PC-3 (cell line): Measurements from ENCODE around the gene CALHM2. TPM values are rescaled to one million over a fixed set of nuclear protein-coding genes. Genes with fewer than 3 reads are reported as not detected.

ENCODE experiments used
- ATAC-seq: fragments of 200-7000 bp; cut with Tn5 transposase; 2 replicates; pipeline ENCODE4 v1.9.1; 2020; ENCODE audit warnings: mild to moderate bottlenecking, moderate library complexity
- BruUV-seq: library from RNA; stranded (reverse); fragments of 400-500 nt; replicated peaks from 2 replicates; lab custom pipeline; 2021; lab: Mats Ljungman, UMichigan
- CTCF ChIA-PET: fragments of 300-600 bp; sonication (Branson Sonifier 250); formaldehyde crosslinking; loops from one replicate; lab custom pipeline; 2022; ENCODE audit warnings: antibody characterized with exemption; lab: Charles Lee
- POLR2A ChIA-PET: fragments of 300-600 bp; sonication (Branson Sonifier 250); formaldehyde crosslinking; loops from one replicate; lab custom pipeline; 2022; ENCODE audit warnings: antibody characterized with exemption; ENCODE audit not compliant: unreplicated experiment; lab: Charles Lee
- DNase-seq: peaks from one replicate; pipeline ENCODE4 v3.0.0-alpha.2; 2015
- H2AFZ ChIP-seq: fragments of 300-600 bp; sonication (generic); 2 replicates; pipeline ENCODE4 v1.6.0; 2016; ENCODE audit warnings: antibody characterized with exemption, low read length
- H3F3A ChIP-seq: fragments of 300-600 bp; sonication (generic); one replicate; pipeline ENCODE4 v1.6.0; 2017; ENCODE audit warnings: antibody characterized with exemption, low read length, control low read depth, mild to moderate bottlenecking; ENCODE audit not compliant: unreplicated experiment
- H3K27ac ChIP-seq: fragments of 300-600 bp; sonication (generic); 2 replicates; pipeline ENCODE4 v1.5.1; 2016; ENCODE audit warnings: mild to moderate bottlenecking, low read length
- H3K27me3 ChIP-seq: fragments of 300-600 bp; sonication (generic); 2 replicates; pipeline ENCODE4 v1.6.1; 2016; ENCODE audit warnings: low read length, mixed read lengths
- H3K36me3 ChIP-seq: fragments of 300-600 bp; sonication (generic); 2 replicates; pipeline ENCODE4 v1.6.1; 2016; ENCODE audit warnings: low read depth, mixed run types, low read length, mixed read lengths
- H3K4me1 ChIP-seq: fragments of 300-600 bp; sonication (generic); 2 replicates; pipeline ENCODE4 v1.5.1; 2016; ENCODE audit warnings: low read length; ENCODE audit not compliant: insufficient read depth
- H3K4me2 ChIP-seq: fragments of 300-600 bp; sonication (generic); 2 replicates; pipeline ENCODE4 v1.6.0; 2016; ENCODE audit warnings: low read length
- H3K4me3 ChIP-seq: fragments of 300-600 bp; sonication (generic); 2 replicates; pipeline ENCODE4 v1.5.1; 2016; ENCODE audit warnings: mild to moderate bottlenecking, low read length, mixed read lengths
- H3K79me2 ChIP-seq: fragments of 300-600 bp; sonication (generic); 2 replicates; pipeline ENCODE4 v1.6.1; 2017; ENCODE audit warnings: low read length, mixed read lengths
- H3K9ac ChIP-seq: fragments of 300-600 bp; sonication (generic); 2 replicates; pipeline ENCODE4 v1.6.0; 2016; ENCODE audit warnings: mild to moderate bottlenecking, low read length
- H3K9me2 ChIP-seq: fragments of 300-600 bp; sonication (generic); replicated peaks from 2 replicates; pipeline ENCODE4 v1.6.1; 2016; ENCODE audit warnings: mixed run types, low read length, mixed read lengths
- H3K9me3 ChIP-seq: fragments of 300-600 bp; sonication (generic); 2 replicates; pipeline ENCODE4 v1.6.1; 2016; ENCODE audit warnings: low read length, mixed read lengths
- H4K20me1 ChIP-seq: fragments of 300-600 bp; sonication (generic); 2 replicates; pipeline ENCODE4 v1.6.1; 2016; ENCODE audit warnings: low read length, mixed read lengths
- EZH2 ChIP-seq: fragments of 300-600 bp; sonication (generic); IDR thresholded peaks from one replicate; pipeline ENCODE4 v1.6.1; 2017; ENCODE audit warnings: antibody characterized with exemption, mild to moderate bottlenecking, low read length; ENCODE audit not compliant: unreplicated experiment
- EZH2phosphoT487 ChIP-seq: fragments of 300-600 bp; sonication (generic); IDR thresholded peaks from 2 replicates; pipeline ENCODE4 v1.6.1; 2018; ENCODE audit warnings: mild to moderate bottlenecking, antibody characterized with exemption, low read length, borderline replicate concordance
- intact Hi-C: fragments of 100-400 bp; cut with micrococcal nuclease; formaldehyde crosslinking; loops from 2 replicates; pipeline ENCODE4 v1.9.0; 2023
- total RNA-seq: library from RNA; depleted of rRNA; stranded (reverse); fragments of >200 nt; gene quantifications from 2 replicates; pipeline ENCODE4 v1.2.3, GENCODE V29; 2014
- TF ChIP-seq, protein P1 (sequence below): fragments of 300-600 bp; sonication (generic); conservative IDR thresholded peaks from 2 replicates; pipeline ENCODE4 v1.5.1; 2017; ENCODE audit warnings: antibody characterized with exemption, low read depth, mild to moderate bottlenecking, low read length

Gene CALHM2
- total RNA-seq, 1 experiment from 2014 or later = 1.3 TPM

DNA sequence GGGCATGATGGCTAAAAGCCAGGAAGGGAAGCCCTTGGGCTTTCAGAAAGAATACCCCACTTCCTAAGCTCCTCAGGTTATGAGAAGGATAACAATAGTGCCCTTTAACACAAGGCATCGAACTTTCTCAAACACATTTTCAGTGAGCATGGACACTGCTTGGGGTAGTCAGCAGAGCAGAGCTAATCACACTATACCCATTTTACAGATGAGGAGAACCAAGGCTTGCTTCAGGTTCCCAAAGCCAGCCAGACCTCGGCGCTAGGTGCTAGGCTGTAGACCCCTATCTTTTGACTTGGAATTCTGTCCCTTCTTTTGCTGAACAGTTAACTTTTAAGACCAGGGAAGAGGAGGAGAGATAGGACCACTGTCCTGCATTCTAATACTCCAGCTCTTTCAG is 43.2 kb upstream of the CALHM2 start:
- Histone ChIP-seq H3K9me2 (no peaks in the 10 kb centered on the region), H3K36me3 (no peaks in the 10 kb centered on the region), H4K20me1 (no peaks in the 10 kb centered on the region), H3K27me3 (peaks cover 23% of the 10 kb centered on the region), H3F3A (no peaks in the 10 kb centered on the region), H3K4me2 (no peak overlapping the region), H3K79me2 (no peaks in the 10 kb centered on the region), H3K4me1 (peaks cover 9% of the 10 kb centered on the region), H3K9me3 (no peaks in the 10 kb centered on the region), H3K27ac (no peak overlapping the region), H3K4me3 (no peak overlapping the region), H3K9ac (no peak overlapping the region), H2AFZ (no peak overlapping the region)
- TF ChIP-seq, protein P1, sequence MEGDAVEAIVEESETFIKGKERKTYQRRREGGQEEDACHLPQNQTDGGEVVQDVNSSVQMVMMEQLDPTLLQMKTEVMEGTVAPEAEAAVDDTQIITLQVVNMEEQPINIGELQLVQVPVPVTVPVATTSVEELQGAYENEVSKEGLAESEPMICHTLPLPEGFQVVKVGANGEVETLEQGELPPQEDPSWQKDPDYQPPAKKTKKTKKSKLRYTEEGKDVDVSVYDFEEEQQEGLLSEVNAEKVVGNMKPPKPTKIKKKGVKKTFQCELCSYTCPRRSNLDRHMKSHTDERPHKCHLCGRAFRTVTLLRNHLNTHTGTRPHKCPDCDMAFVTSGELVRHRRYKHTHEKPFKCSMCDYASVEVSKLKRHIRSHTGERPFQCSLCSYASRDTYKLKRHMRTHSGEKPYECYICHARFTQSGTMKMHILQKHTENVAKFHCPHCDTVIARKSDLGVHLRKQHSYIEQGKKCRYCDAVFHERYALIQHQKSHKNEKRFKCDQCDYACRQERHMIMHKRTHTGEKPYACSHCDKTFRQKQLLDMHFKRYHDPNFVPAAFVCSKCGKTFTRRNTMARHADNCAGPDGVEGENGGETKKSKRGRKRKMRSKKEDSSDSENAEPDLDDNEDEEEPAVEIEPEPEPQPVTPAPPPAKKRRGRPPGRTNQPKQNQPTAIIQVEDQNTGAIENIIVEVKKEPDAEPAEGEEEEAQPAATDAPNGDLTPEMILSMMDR = no peak
- TF ChIP-seq EZH2 (no peak), EZH2phosphoT487 (no peak)
- intact Hi-C loops = no loop called here
- no peak for DNase-seq
- CTCF ChIA-PET = interaction anchor here (0.6 kb wide), 1 partner anchor 124 kb away, joined by 3 read pairs; no protein-coding TSS in a partner anchor
- no peak for ATAC-seq
- POLR2A ChIA-PET = no interaction called here
- BruUV-seq = no TSS peak

DNA sequence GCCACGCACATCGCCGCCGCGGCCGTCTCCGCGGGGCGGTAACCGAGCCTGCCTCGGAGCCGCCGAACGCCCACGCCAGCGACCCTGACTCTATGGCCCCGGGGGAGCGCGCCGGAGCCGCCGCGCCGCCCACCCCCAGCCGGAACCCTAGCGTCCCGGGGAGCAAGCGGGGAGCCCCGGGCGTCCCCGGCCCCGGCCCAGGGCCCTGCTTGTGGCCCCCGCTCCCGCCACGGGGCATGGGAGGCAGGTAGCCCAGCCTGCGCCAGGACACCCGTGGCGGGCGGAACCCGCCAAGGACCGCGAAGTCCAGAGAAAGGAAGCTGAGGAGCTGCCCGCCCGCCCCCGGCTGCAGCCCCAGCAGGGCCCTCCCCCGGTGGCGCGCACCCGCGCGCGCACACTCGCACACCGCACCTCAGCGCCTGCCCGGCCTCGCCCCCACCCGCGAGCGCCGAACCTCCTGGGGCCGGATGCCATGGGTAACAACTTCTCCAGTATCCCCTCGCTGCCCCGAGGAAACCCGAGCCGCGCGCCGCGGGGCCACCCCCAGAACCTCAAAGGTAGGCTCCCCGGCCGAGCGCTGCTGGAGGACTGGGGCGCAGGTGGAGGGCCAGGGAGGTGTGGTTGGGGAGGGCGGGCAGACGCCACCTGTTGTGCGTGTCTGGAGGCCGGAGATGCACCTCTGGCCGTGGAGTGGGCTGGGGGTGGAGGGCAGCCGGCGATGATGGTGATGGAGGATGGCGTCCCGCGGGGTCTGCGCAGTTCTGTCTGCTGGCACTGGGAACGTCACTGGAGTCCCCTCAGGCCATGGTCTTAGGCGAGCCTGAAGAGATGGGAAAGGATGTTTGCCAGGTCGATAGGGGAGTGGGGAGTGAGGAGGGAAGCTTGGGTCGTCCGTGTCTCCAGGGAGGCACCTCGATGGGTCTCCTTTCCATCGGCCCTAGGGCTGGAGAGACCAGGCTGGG is 42.0 kb upstream of the CALHM2 start:
- Histone ChIP-seq H3K4me1 (peaks cover 9% of the 10 kb centered on the region), H4K20me1 (no peaks in the 10 kb centered on the region), H3K36me3 (no peaks in the 10 kb centered on the region), H3K9me3 (no peaks in the 10 kb centered on the region), H3K9me2 (no peaks in the 10 kb centered on the region), H3K79me2 (no peaks in the 10 kb centered on the region), H3K4me3 (peak overlapping the region; percentile 61), H3K4me2 (peak overlapping the region; percentile 77), H2AFZ (peak overlapping the region; percentile 57; the same call in 1 of the 2 replicates), H3K9ac (no peak overlapping the region), H3K27me3 (peaks cover 23% of the 10 kb centered on the region), H3K27ac (no peak overlapping the region), H3F3A (no peaks in the 10 kb centered on the region)
- ChIA-PET POLR2A (no interaction called here), CTCF (no interaction called here)
- TF ChIP-seq, protein P1 = no peak
- TF ChIP-seq EZH2phosphoT487 = peak; percentile 17; the same call in 1 of the 2 replicates
- ATAC-seq = no peak
- BruUV-seq = no TSS peak
- DNase-seq = no peak
- intact Hi-C loops = loop anchor here (5.0 kb wide), 1 partner anchor 98 kb away; no protein-coding TSS in a partner anchor
